ENCODE measurements around the gene LNPEP. TPM values are rescaled to one million over a fixed set of nuclear protein-coding genes. Genes with fewer than 3 reads are reported as not detected.

Gene LNPEP
- total RNA-seq, 4 donors from 2014 or later: 64.8 to 111 (median 80.5) TPM

DNA sequence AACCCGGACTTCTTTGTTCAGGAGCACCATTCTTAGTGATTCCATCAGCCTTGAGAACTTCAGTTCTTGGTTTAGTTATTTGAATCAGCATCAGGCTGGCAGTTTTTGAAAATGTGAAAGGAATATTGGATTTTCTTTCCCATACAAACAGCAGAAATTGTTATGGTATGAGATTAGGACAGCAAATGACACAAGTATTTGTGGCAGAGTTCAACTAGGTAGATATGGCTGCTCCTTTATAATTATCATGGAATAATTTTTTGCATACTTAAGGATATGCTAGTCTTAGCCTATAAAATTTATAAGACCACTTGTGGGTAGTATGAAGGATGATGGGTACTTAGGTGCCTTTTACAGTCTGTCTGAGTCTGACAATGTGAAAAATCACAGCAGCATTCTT, 34.0 kb upstream of the LNPEP start:
- Histone ChIP-seq H3K4me1 (no peaks in the 10 kb centered on the region), H3K27ac (no peak overlapping the region), H3K27me3 (no peaks in the 10 kb centered on the region), H3K9me3 (no peaks in the 10 kb centered on the region), H3K4me3 (no peak overlapping the region), H3K36me3 (peaks cover 0 to 64% of the 10 kb centered on the region in 2 donors)
- 78% methylated on average over 1 of the region's 1 CpG; no CpG with 5 or more reads in 1 of the 2 donors for WGBS, 2 donors (ENCODE audit: low coverage in 1 of 2)
- no peak for TF ChIP-seq POLR2AphosphoS5 (IDR thresholded peaks at IDR 0.05)
- TF ChIP-seq, protein P1, sequence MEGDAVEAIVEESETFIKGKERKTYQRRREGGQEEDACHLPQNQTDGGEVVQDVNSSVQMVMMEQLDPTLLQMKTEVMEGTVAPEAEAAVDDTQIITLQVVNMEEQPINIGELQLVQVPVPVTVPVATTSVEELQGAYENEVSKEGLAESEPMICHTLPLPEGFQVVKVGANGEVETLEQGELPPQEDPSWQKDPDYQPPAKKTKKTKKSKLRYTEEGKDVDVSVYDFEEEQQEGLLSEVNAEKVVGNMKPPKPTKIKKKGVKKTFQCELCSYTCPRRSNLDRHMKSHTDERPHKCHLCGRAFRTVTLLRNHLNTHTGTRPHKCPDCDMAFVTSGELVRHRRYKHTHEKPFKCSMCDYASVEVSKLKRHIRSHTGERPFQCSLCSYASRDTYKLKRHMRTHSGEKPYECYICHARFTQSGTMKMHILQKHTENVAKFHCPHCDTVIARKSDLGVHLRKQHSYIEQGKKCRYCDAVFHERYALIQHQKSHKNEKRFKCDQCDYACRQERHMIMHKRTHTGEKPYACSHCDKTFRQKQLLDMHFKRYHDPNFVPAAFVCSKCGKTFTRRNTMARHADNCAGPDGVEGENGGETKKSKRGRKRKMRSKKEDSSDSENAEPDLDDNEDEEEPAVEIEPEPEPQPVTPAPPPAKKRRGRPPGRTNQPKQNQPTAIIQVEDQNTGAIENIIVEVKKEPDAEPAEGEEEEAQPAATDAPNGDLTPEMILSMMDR (IDR thresholded peaks at IDR 0.05): no peak
- TF ChIP-seq POLR2A (IDR thresholded peaks at IDR 0.05): no peak
- TF ChIP-seq EP300 (IDR thresholded peaks at IDR 0.05): no peak
- no peak for ATAC-seq

DNA sequence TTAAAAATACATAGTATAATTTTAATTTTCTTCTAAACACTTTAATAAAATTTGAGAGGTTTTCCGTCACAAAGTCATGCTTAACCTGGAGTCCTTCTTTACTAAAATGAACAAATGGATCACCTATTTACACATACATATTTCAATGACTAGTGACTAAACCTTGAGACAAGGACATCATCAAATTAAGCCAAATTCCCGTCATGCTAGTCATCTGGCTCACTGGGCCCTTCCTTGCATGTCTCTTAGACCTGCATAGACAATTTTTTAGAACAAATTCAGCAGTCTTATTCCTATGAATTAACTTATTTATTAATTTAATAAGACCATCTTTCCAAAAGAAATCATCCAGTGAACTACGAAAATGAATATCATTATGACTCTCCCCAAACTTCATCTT, 33.0 kb upstream of the LNPEP start:
- Histone ChIP-seq H3K4me1 (no peaks in the 10 kb centered on the region), H3K36me3 (peaks cover 0 to 60% of the 10 kb centered on the region in 2 donors), H3K27me3 (no peaks in the 10 kb centered on the region), H3K9me3 (no peaks in the 10 kb centered on the region), H3K27ac (no peak overlapping the region), H3K4me3 (no peak overlapping the region)
- TF ChIP-seq POLR2A (IDR thresholded peaks at IDR 0.05): no peak
- TF ChIP-seq, protein P1 (IDR thresholded peaks at IDR 0.05): no peak
- no peak for TF ChIP-seq POLR2AphosphoS5 (IDR thresholded peaks at IDR 0.05)
- TF ChIP-seq EP300 (IDR thresholded peaks at IDR 0.05): no peak
- 78 to 98% methylated on average over 3 of the region's 3 CpGs for WGBS, 2 donors (ENCODE audit: low coverage in 1 of 2)
- no peak for ATAC-seq

DNA sequence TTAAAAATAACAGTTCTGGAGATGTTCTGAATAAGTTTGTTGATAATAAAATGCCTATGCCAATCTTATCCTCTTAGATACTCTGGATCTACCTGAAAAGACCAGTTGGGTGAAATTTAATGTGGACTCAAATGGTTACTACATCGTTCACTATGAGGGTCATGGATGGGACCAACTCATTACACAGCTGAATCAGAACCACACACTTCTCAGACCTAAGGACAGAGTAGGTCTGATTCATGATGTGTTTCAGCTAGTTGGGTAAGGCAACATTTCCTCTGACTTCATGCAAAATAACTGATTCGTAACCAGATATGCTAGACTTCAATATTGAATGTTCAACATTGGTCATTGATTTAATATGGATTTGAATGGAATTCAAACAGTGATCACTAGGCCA, 32.6 kb upstream of the LNPEP start:
- Histone ChIP-seq H3K4me3 (no peak overlapping the region), H3K27me3 (no peaks in the 10 kb centered on the region), H3K9me3 (no peaks in the 10 kb centered on the region), H3K4me1 (no peaks in the 10 kb centered on the region), H3K36me3 (peaks cover 0 to 60% of the 10 kb centered on the region in 2 donors), H3K27ac (no peak overlapping the region)
- WGBS, 2 donors (ENCODE audit: low coverage in 1 of 2): 96 to 100% methylated on average over 2 of the region's 2 CpGs
- TF ChIP-seq POLR2A (IDR thresholded peaks at IDR 0.05) (no peak), POLR2AphosphoS5 (IDR thresholded peaks at IDR 0.05) (no peak), EP300 (IDR thresholded peaks at IDR 0.05) (no peak)
- TF ChIP-seq, protein P1 (IDR thresholded peaks at IDR 0.05): no peak
- ATAC-seq: no peak

DNA sequence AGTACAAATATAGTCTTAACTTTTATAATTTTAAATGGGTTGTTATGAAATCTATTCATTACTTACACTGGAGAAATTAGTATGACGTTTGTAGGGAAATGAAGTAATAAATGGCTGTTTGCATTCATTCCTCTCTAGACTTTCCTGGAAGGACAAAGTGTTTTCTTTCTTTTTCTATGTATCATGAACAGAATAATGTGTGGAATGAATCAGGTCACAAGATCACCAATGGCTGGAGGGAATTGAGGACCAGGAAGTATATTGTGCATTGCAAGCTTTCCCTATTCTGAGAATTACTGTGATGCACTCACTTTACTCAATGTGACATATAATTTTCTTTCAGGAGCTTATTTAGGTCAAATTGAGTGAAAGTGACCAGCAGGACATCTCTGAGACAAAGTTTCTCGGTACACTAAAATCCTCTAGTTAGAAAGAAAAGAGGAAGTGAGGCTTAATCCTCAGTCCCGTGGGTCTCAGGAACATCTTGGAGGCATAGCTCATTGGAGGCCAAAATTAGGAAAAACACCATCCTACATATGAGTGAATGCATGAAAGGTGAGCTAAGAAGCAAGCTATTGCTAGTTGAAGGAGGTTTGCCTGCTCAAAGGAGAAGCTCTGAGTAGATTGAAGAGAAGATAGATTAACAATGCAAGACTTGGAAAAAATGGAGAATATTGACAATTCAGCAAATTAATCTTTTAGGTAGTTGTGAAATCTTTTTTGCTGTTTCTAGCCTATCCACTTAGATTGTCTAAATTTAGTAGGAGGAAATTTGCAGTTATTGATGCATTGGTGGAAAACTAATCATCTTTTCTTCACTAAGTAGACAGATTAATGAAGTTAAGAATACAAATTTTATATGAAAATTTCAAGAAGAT, 31.6 kb upstream of the LNPEP start:
- Histone ChIP-seq H3K4me3 (no peak overlapping the region), H3K36me3 (peaks cover 0 to 62% of the 10 kb centered on the region in 2 donors), H3K4me1 (no peaks in the 10 kb centered on the region), H3K27ac (no peak overlapping the region), H3K9me3 (no peaks in the 10 kb centered on the region), H3K27me3 (no peaks in the 10 kb centered on the region)
- TF ChIP-seq POLR2AphosphoS5 (IDR thresholded peaks at IDR 0.05): peak; percentile 68
- TF ChIP-seq, protein P1 (IDR thresholded peaks at IDR 0.05): no peak
- ATAC-seq: peak; percentile 50
- 45 to 62% methylated on average over 2 to 3 of the region's 3 CpGs for WGBS, 2 donors (ENCODE audit: low coverage in 1 of 2)

DNA sequence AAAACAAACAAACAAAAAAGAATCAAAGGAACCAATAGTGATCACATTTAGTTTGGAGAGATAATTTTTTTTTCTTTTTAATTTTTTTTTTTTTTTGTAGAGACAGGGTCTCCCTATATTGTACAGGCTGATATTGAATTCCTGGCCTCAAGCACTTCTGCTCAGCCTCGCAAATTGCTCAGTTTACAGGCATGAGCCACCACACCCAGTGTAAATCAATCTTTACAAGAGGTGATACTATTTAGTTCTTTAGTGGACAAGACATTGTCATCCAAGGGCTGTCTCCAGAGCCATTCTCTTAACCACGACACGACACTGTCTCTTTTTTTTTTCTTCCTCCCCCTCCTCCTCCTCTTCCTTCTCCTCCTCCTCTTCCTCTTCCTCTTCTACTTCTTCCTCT, 30.0 kb upstream of the LNPEP start:
- no peak for ATAC-seq
- Histone ChIP-seq H3K4me3 (no peak overlapping the region), H3K27me3 (no peaks in the 10 kb centered on the region), H3K36me3 (peaks cover 0 to 57% of the 10 kb centered on the region in 2 donors), H3K27ac (no peak overlapping the region), H3K4me1 (no peaks in the 10 kb centered on the region), H3K9me3 (no peaks in the 10 kb centered on the region)
- TF ChIP-seq, protein P1 (IDR thresholded peaks at IDR 0.05): no peak
- TF ChIP-seq POLR2A (IDR thresholded peaks at IDR 0.05): no peak
- TF ChIP-seq EP300 (IDR thresholded peaks at IDR 0.05): no peak
- TF ChIP-seq POLR2AphosphoS5 (IDR thresholded peaks at IDR 0.05): no peak
- WGBS, 2 donors (ENCODE audit: low coverage in 1 of 2): 94 to 100% methylated on average over 1 to 3 of the region's 3 CpGs
